HEK293T (cell line): ENCODE results near the gene MAGI3.

Source experiments
- CTCF ChIA-PET: fragments of 350-600 bp; formaldehyde crosslinking; extraction: SDS; loops from one replicate; lab custom pipeline; 2021; ENCODE audit warnings: antibody characterized with exemption, inconsistent platforms; lab: Yijun Ruan, JAX
- POLR2A ChIA-PET: fragments of 350-600 bp; formaldehyde crosslinking; extraction: SDS; loops from one replicate; lab custom pipeline; 2020; ENCODE audit warnings: antibody characterized with exemption, inconsistent platforms; lab: Yijun Ruan, JAX
- DNase-seq: peaks from one replicate; pipeline ENCODE4 v3.0.0; 2012; ENCODE audit warnings: mixed read lengths; ENCODE audit errors: extremely low spot score
- ARNT ChIP-seq: fragments of 450-650 bp; IDR thresholded peaks from 2 replicates; pipeline ENCODE4 v1.6.1; 2017; ENCODE audit warnings: mild to moderate bottlenecking
- BHLHE40 ChIP-seq: fragments of 450-650 bp; IDR thresholded peaks from 2 replicates; pipeline ENCODE4 v1.6.1; 2016; ENCODE audit warnings: mild to moderate bottlenecking, moderate library complexity, borderline replicate concordance
- CTBP1 ChIP-seq: fragments of 450-650 bp; IDR thresholded peaks from 2 replicates; pipeline ENCODE4 v1.6.1; 2016; ENCODE audit warnings: borderline replicate concordance
- ELF4 ChIP-seq: fragments of 450-650 bp; IDR thresholded peaks from 2 replicates; pipeline ENCODE4 v1.6.1; 2017; ENCODE audit warnings: antibody characterized with exemption
- FOXA1 ChIP-seq: fragments of 450-650 bp; IDR thresholded peaks from 2 replicates; pipeline ENCODE4 v1.6.1; 2016; ENCODE audit warnings: mild to moderate bottlenecking
- FOXK2 ChIP-seq: fragments of 450-650 bp; IDR thresholded peaks from 2 replicates; pipeline ENCODE4 v1.6.1; 2016; ENCODE audit warnings: mild to moderate bottlenecking
- FOXM1 ChIP-seq: fragments of 450-650 bp; IDR thresholded peaks from 2 replicates; pipeline ENCODE4 v1.6.1; 2017; ENCODE audit warnings: mild to moderate bottlenecking, borderline replicate concordance
- HDGF ChIP-seq: fragments of 450-650 bp; IDR thresholded peaks from 2 replicates; pipeline ENCODE4 v1.6.1; 2017; ENCODE audit warnings: antibody characterized with exemption, borderline replicate concordance
- L3MBTL2 ChIP-seq: fragments of 450-650 bp; conservative IDR thresholded peaks from 2 replicates; pipeline ENCODE4 v1.6.1; 2016; ENCODE audit warnings: mild to moderate bottlenecking
- LEF1 ChIP-seq: fragments of 450-650 bp; IDR thresholded peaks from 2 replicates; pipeline ENCODE4 v1.6.1; 2017; ENCODE audit warnings: mild to moderate bottlenecking, borderline replicate concordance
- NFRKB ChIP-seq: fragments of 450-650 bp; IDR thresholded peaks from 2 replicates; pipeline ENCODE4 v1.6.1; 2016; ENCODE audit warnings: mild to moderate bottlenecking, moderate library complexity
- PKNOX1 ChIP-seq: fragments of 450-650 bp; IDR thresholded peaks from 2 replicates; pipeline ENCODE4 v1.6.1; 2016
- SP1 ChIP-seq: fragments of 450-650 bp; IDR thresholded peaks from 2 replicates; pipeline ENCODE4 v1.6.1; 2017
- SUZ12 ChIP-seq: fragments of 450-650 bp; IDR thresholded peaks from 2 replicates; pipeline ENCODE4 v1.6.1; 2016; ENCODE audit warnings: mild to moderate bottlenecking
- TARDBP ChIP-seq: fragments of 450-650 bp; IDR thresholded peaks from 2 replicates; pipeline ENCODE4 v1.6.1; 2016
- ZNF384 ChIP-seq: fragments of 450-650 bp; IDR thresholded peaks from 2 replicates; pipeline ENCODE4 v1.6.1; 2016

The MAGI3 gene

DNA sequence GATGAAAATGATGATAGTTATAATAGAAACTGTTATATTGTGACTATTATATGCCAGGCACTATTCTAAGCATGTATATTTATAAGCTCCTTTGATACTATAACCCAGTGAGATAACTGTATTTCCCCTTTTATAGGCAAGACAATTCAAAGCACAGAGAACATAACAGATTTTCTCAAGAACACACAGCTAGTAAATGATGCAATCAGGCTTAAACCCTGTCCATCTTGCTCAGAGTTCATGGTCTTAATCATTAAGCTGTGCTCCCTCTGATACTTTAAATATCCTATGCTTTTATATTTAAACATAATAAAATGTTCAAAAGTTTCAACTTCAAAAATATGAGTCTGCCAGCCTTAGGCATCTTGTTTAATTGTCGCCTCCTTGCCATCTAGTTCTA is 280.3 kb downstream of the MAGI3 start:
- TF ChIP-seq FOXM1: no peak
- TF ChIP-seq FOXA1: no peak
- no peak for DNase-seq
- POLR2A ChIA-PET: no interaction called here
- CTCF ChIA-PET: interaction anchor here (0.6 kb wide), 1 partner anchor 572 kb away, joined by 4 read pairs; no protein-coding TSS in a partner anchor

- no peak for TF ChIP-seq L3MBTL2
- no peak for TF ChIP-seq SUZ12
- TF ChIP-seq PKNOX1: no peak
- TF ChIP-seq LEF1: no peak
- TF ChIP-seq ZNF384: no peak
- TF ChIP-seq ELF4: no peak
- TF ChIP-seq FOXA1: no peak
- no peak for TF ChIP-seq TARDBP
- TF ChIP-seq FOXM1: no peak
- TF ChIP-seq NFRKB: no peak
- no peak for TF ChIP-seq CTBP1
- no peak for TF ChIP-seq SP1
- no peak for TF ChIP-seq HDGF
- TF ChIP-seq FOXK2: no peak
- TF ChIP-seq BHLHE40: no peak
- TF ChIP-seq ARNT: no peak
- ChIA-PET CTCF (no interaction called here), POLR2A (no interaction called here)
- no peak for DNase-seq
Measured at GRCh38 chr1:113672491-113672890, 282.2 kb downstream of the MAGI3 start.

DNA sequence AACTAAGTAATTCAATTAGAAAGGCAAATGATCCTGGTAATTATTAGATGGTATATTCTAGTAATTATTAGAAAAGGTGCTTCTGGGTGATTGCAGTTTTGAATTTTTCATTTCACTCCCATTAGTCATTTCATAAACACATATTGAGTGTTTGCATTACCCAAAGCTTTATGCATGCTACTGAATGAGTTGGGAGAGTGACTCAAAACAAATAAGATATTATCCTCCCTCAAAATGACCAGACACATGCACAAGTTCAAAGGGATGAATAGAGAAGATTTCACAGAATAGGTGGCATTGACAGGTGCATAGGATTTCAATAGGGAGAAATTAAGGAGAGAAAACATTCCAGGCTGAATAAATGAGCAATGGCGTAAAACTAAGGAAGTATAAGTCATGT is 284.3 kb downstream of the MAGI3 start:
- no peak for DNase-seq
- POLR2A ChIA-PET: no interaction called here
- CTCF ChIA-PET: no interaction called here
- TF ChIP-seq LEF1: no peak
- no peak for TF ChIP-seq SUZ12
- no peak for TF ChIP-seq NFRKB
- no peak for TF ChIP-seq ELF4
- TF ChIP-seq BHLHE40: no peak
- no peak for TF ChIP-seq FOXM1
- no peak for TF ChIP-seq FOXA1
- TF ChIP-seq ARNT: no peak
- TF ChIP-seq CTBP1: no peak
- TF ChIP-seq L3MBTL2: no peak
- no peak for TF ChIP-seq TARDBP
- TF ChIP-seq PKNOX1: no peak
- TF ChIP-seq SP1: no peak
- no peak for TF ChIP-seq ZNF384
- no peak for TF ChIP-seq FOXK2
- TF ChIP-seq HDGF: no peak

- TF ChIP-seq FOXA1 (no peak), BHLHE40 (no peak), FOXK2 (no peak), TARDBP (no peak)
- CTCF ChIA-PET: no interaction called here
- POLR2A ChIA-PET: no interaction called here
- no peak for DNase-seq
Measured at GRCh38 chr1:113675302-113675701, 285.0 kb downstream of the MAGI3 start.

DNA sequence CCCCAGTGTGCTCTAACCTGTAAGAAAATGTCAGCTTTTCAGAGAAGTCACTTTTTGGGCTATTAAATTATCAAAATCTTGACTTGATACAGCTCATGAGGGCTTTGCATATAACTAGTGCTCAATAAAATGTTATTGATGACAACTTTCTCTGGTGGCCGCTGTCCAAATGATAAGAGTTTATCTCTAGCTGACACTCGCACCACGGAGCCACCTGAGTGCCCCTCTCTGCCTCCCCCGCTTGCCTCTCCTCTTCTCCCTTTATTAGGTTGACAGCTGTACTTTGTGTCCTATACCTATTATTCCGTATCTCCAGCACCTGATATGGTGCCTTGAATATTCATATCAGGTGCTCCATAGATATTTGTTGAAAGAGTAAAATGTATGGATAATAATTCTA is 286.2 kb downstream of the MAGI3 start:
- POLR2A ChIA-PET: no interaction called here
- CTCF ChIA-PET: interaction anchor here (0.6 to 1.3 kb wide), 2 partner anchors 108 to 535 kb away, joined by 3 read pairs; no protein-coding TSS in a partner anchor
- no peak for TF ChIP-seq ZNF384
- no peak for TF ChIP-seq L3MBTL2
- no peak for TF ChIP-seq ELF4
- no peak for DNase-seq

DNA sequence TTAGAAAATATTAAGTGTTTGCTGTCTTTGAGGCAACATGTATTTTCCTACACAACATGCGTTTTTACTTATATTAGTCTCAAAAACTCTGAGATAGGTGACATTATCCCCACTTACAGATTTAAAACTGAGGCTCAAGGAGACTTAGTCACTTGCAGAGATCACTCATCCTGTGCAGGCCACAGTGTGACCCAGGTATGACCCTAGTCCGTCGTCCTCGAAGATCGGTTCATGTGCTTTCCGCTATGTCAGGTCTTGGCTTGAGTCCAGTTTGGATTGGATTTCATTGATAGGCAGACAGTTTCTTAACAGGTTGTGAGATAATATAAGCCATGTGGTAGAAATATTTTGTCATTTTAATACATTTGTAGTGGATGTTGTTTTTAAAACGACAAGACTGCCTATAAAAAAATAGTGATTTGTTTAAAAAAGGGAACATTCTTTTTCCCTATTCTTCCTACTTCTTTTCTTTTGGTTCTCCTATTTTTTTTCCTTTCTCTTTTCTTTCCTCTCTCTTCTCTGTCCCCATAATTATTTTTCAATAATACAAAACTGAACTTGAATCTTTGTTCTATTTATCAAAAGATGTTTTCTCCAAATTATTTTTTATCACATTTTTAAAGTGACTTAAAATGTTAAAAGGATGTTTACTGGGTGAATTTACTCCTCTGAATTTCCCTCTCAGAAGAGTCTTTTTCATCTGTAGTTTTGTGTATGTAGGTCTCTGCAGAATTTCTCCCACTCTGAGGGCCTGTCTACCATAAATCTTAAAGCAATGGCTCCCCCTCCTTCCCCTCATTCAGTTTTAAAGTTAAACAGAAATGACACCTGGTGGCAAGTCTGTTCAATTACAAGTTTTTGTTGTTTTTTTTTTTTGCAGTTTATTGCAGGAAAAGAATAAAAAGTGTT is 287.2 kb downstream of the MAGI3 start:
- TF ChIP-seq ZNF384 (peak; percentile 90), L3MBTL2 (peak; percentile 84), ARNT (no peak), PKNOX1 (peak; percentile 98)
- DNase-seq: peak; percentile 64
- CTCF ChIA-PET: interaction anchor here (0.6 to 1.3 kb wide), 2 partner anchors 109 to 536 kb away, joined by 3 read pairs; no protein-coding TSS in a partner anchor
- POLR2A ChIA-PET: no interaction called here

DNA sequence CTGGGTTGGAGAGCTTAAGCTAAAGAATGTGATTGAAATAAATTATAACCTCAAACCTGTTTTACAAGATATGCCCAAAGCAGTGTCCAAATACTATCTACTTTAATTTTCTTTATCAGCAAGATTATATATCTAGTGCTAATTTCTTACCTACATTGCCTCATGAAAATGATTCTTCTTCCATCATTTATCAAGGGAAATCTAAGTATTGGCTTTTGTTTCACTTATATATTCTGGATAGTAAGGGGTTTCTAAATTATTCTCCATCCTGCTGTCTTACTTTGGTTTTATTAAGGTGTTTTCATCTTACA is 287.8 kb downstream of the MAGI3 start:
- TF ChIP-seq PKNOX1 (no peak), TARDBP (no peak), CTBP1 (no peak), SUZ12 (no peak), FOXK2 (no peak), L3MBTL2 (no peak), FOXA1 (no peak)
- CTCF ChIA-PET: no interaction called here
- POLR2A ChIA-PET: no interaction called here
- DNase-seq: no peak
